Fibroblast of villous mesenchyme (primary cell): Measurements from ENCODE around the gene CNGA3. TPM values are rescaled to one million over a fixed set of nuclear protein-coding genes. Genes with fewer than 3 reads are reported as not detected.

Experiments used
- DNase-seq: peaks from one replicate; pipeline ENCODE4 v3.0.0-alpha.2; 2010; ENCODE audit warnings: low read depth
- H3K4me3 ChIP-seq: 2 replicates; pipeline ENCODE4 v1.5.1; 2011; ENCODE audit warnings: low read depth, mild to moderate bottlenecking, low read length
- CTCF ChIP-seq: IDR thresholded peaks from 2 replicates; pipeline ENCODE4 v1.5.1; 2012; ENCODE audit warnings: low read depth, mild to moderate bottlenecking, low read length; ENCODE audit not compliant: insufficient read depth
- total RNA-seq: library from RNA; depleted of rRNA; stranded (reverse); fragments of >200 nt; gene quantifications from 2 replicates; pipeline ENCODE4 v1.2.3, GENCODE V29; 2012

The CNGA3 gene
- total RNA-seq, 1 donor = not detected

- H3K4me3 ChIP-seq = no peak overlapping the region
- TF ChIP-seq CTCF = no peak
- no peak for DNase-seq
These were observed 28.8 kb downstream of the CNGA3 start for GRCh38 chr2:98374958-98375570.

- H3K4me3 ChIP-seq = no peak overlapping the region
- TF ChIP-seq CTCF = no peak
- no peak for DNase-seq
These were observed 30.1 kb downstream of the CNGA3 start for GRCh38 chr2:98376301-98376910.

GRCh38 chr2:98376996-98377395 lies 30.7 kb downstream of the CNGA3 start:
- no peak for DNase-seq
- no peak overlapping the region for H3K4me3 ChIP-seq

GRCh38 chr2:98377544-98377943 lies 31.3 kb downstream of the CNGA3 start:
- DNase-seq = no peak
- no peak for TF ChIP-seq CTCF

More at GRCh38 chr2:98376996-98377395, 30.7 kb downstream of the CNGA3 start:
- no peak for TF ChIP-seq CTCF

GRCh38 chr2:98378196-98378595 lies 31.9 kb downstream of the CNGA3 start:
- no peak for TF ChIP-seq CTCF
- DNase-seq = no peak
- H3K4me3 ChIP-seq = no peak overlapping the region

More at GRCh38 chr2:98377544-98377943, 31.3 kb downstream of the CNGA3 start:
- H3K4me3 ChIP-seq = no peak overlapping the region

- TF ChIP-seq CTCF = no peak
- no peak for DNase-seq
- H3K4me3 ChIP-seq = no peak overlapping the region
These were observed 32.6 kb downstream of the CNGA3 start for GRCh38 chr2:98378901-98379300.
